ENCODE data around the gene IGFBP7.

Gene IGFBP7

GRCh38 chr4:57084360-57084759 lies 25.8 kb downstream of the IGFBP7 start:
- TF ChIP-seq CTCF (IDR thresholded peaks at IDR 0.05; ENCODE audit: low read depth, low read length): no peak
- no peak for DNase-seq (ENCODE audit: low read depth in 2 of 2)
- H3K4me3 ChIP-seq (replicated peaks in 1 of 2; ENCODE audit: low read depth in 2 of 2, low read length in 2 of 2): no peak overlapping the region

- no peak for TF ChIP-seq CTCF (IDR thresholded peaks at IDR 0.05; ENCODE audit: low read depth, low read length)
- no peak overlapping the region for H3K4me3 ChIP-seq (replicated peaks in 1 of 2; ENCODE audit: low read depth in 2 of 2, low read length in 2 of 2)
- peak in 1 of 2 donors; percentile 88 for DNase-seq (ENCODE audit: low read depth in 2 of 2)
Measured at GRCh38 chr4:57083090-57083489, 27.1 kb downstream of the IGFBP7 start.

- no peak for TF ChIP-seq CTCF (IDR thresholded peaks at IDR 0.05; ENCODE audit: low read depth, low read length)
- H3K4me3 ChIP-seq (replicated peaks in 1 of 2; ENCODE audit: low read depth in 2 of 2, low read length in 2 of 2): no peak overlapping the region
- no peak for DNase-seq (ENCODE audit: low read depth in 2 of 2)
Measured at GRCh38 chr4:57081651-57082621, 28.2 kb downstream of the IGFBP7 start.

GRCh38 chr4:57080781-57081650 lies 29.2 kb downstream of the IGFBP7 start:
- H3K4me3 ChIP-seq (replicated peaks in 1 of 2; ENCODE audit: low read depth in 2 of 2, low read length in 2 of 2): no peak overlapping the region
- TF ChIP-seq CTCF (IDR thresholded peaks at IDR 0.05; ENCODE audit: low read depth, low read length): no peak
- DNase-seq (ENCODE audit: low read depth in 2 of 2): peak; percentile 96

GRCh38 chr4:57078685-57079521 lies 31.3 kb downstream of the IGFBP7 start:
- no peak for TF ChIP-seq CTCF (IDR thresholded peaks at IDR 0.05; ENCODE audit: low read depth, low read length)
- peak in 1 of 2 donors; percentile 75 for DNase-seq (ENCODE audit: low read depth in 2 of 2)
- no peak overlapping the region for H3K4me3 ChIP-seq (replicated peaks in 1 of 2; ENCODE audit: low read depth in 2 of 2, low read length in 2 of 2)
